ENCODE data around the gene CARD8.
"Not testable (repeated sequence)": the region's sequence is repeated elsewhere in the genome, so short reads cannot be mapped to it uniquely, and the experiment has no call there.

Gene CARD8
- 73.4 to 420 (median 174) reads per million in 9 experiments for total RNA-seq

- Mint-ChIP-seq H3K4me3 (peak within 1 kb of the TSS; percentile 85 to 98), H3K36me3 (ENCODE audit: insufficient read depth) (peaks cover 6% of the 10 kb centered on the region), H3K9me3 (no peaks in the 10 kb centered on the region), H3K27me3 (no peaks in the 10 kb centered on the region), H3K4me1 (ENCODE audit: low read depth in 2 of 2) (peaks cover 38 to 63% of the 10 kb centered on the region in 2 donors), H3K27ac (peak within 1 kb of the TSS; percentile 76 to 98)
- peak; percentile 66 to 83 (median 66) for DNase-seq
- peak; percentile 77 for ATAC-seq (replicated peaks)
Measured at GRCh38 chr19:48255376-48256303, at the start of gene CARD8. Gene CARD8 (minus strand): TSS chr19:48255912. CDS start chr19:48241020, 14,892 bp downstream.

GRCh38 chr19:48303866-48304265, 48.2 kb upstream of the CARD8 start:
- DNase-seq (no peak), ATAC-seq (replicated peaks) (no peak)
- no peaks in the 10 kb centered on the region for H3K27me3 Mint-ChIP-seq
- no peak overlapping the region for H3K27ac Mint-ChIP-seq
- no peaks in the 10 kb centered on the region for H3K9me3 Mint-ChIP-seq
- H3K36me3 Mint-ChIP-seq (ENCODE audit: insufficient read depth) = peaks cover 4% of the 10 kb centered on the region
- H3K4me3 Mint-ChIP-seq = no peak overlapping the region
- H3K4me1 Mint-ChIP-seq (ENCODE audit: low read depth in 2 of 2) = no peaks in the 10 kb centered on the region

- H3K27ac Mint-ChIP-seq = no peak overlapping the region
- no peaks in the 10 kb centered on the region for H3K4me1 Mint-ChIP-seq (ENCODE audit: low read depth in 2 of 2)
- H3K4me3 Mint-ChIP-seq = no peak overlapping the region
- H3K27me3 Mint-ChIP-seq = no peaks in the 10 kb centered on the region
- no peaks in the 10 kb centered on the region for H3K9me3 Mint-ChIP-seq
- ATAC-seq (replicated peaks) = no peak
- DNase-seq = no peak
- peaks cover 4% of the 10 kb centered on the region for H3K36me3 Mint-ChIP-seq (ENCODE audit: insufficient read depth)
Measured at GRCh38 chr19:48303367-48303766, 47.7 kb upstream of the CARD8 start.

- H3K9me3 Mint-ChIP-seq = no peaks in the 10 kb centered on the region
- ATAC-seq (replicated peaks) (no peak), DNase-seq (no peak)
- no peak overlapping the region for H3K27ac Mint-ChIP-seq
- peaks cover 4% of the 10 kb centered on the region for H3K36me3 Mint-ChIP-seq (ENCODE audit: insufficient read depth)
- no peaks in the 10 kb centered on the region for H3K27me3 Mint-ChIP-seq
- H3K4me1 Mint-ChIP-seq (ENCODE audit: low read depth in 2 of 2) = no peaks in the 10 kb centered on the region
- no peak overlapping the region for H3K4me3 Mint-ChIP-seq
Measured at GRCh38 chr19:48302600-48302959, 46.9 kb upstream of the CARD8 start.

- no peak overlapping the region for H3K27ac Mint-ChIP-seq
- H3K9me3 Mint-ChIP-seq = no peaks in the 10 kb centered on the region
- no peaks in the 10 kb centered on the region for H3K27me3 Mint-ChIP-seq
- peaks cover 4% of the 10 kb centered on the region for H3K36me3 Mint-ChIP-seq (ENCODE audit: insufficient read depth)
- no peaks in the 10 kb centered on the region for H3K4me1 Mint-ChIP-seq (ENCODE audit: low read depth in 2 of 2)
- DNase-seq (no peak), ATAC-seq (replicated peaks) (no peak)
- H3K4me3 Mint-ChIP-seq = no peak overlapping the region
Measured at GRCh38 chr19:48301886-48302599, 46.3 kb upstream of the CARD8 start.

GRCh38 chr19:48297975-48298374, 42.3 kb upstream of the CARD8 start:
- DNase-seq = no peak
- Mint-ChIP-seq H3K27ac (no peak overlapping the region), H3K4me1 (ENCODE audit: low read depth in 2 of 2) (no peaks in the 10 kb centered on the region), H3K36me3 (ENCODE audit: insufficient read depth) (no peaks in the 10 kb centered on the region), H3K9me3 (no peaks in the 10 kb centered on the region), H3K27me3 (peaks cover 0 to 26% of the 10 kb centered on the region in 2 donors), H3K4me3 (no peak overlapping the region)
- no peak for ATAC-seq (replicated peaks)

GRCh38 chr19:48296963-48297734, 41.4 kb upstream of the CARD8 start:
- DNase-seq (no peak), ATAC-seq (replicated peaks) (no peak)
- Mint-ChIP-seq H3K4me3 (no peak overlapping the region), H3K9me3 (no peaks in the 10 kb centered on the region), H3K27me3 (peaks cover 0 to 30% of the 10 kb centered on the region in 2 donors), H3K27ac (peak overlapping the region in 1 of 2 donors; percentile 2), H3K36me3 (ENCODE audit: insufficient read depth) (no peaks in the 10 kb centered on the region), H3K4me1 (ENCODE audit: low read depth in 2 of 2) (no peaks in the 10 kb centered on the region)

GRCh38 chr19:48295458-48295857, 39.7 kb upstream of the CARD8 start:
- H3K27ac Mint-ChIP-seq = no peak overlapping the region
- ATAC-seq (replicated peaks) (no peak), DNase-seq (no peak)
- no peaks in the 10 kb centered on the region for H3K9me3 Mint-ChIP-seq
- peaks cover 6 to 7% of the 10 kb centered on the region in 2 donors for H3K4me1 Mint-ChIP-seq (ENCODE audit: low read depth in 2 of 2)
- H3K36me3 Mint-ChIP-seq (ENCODE audit: insufficient read depth) = no peaks in the 10 kb centered on the region
- no peak overlapping the region for H3K4me3 Mint-ChIP-seq
- H3K27me3 Mint-ChIP-seq = peaks cover 0 to 30% of the 10 kb centered on the region in 2 donors

- ATAC-seq (replicated peaks) (no peak), DNase-seq (no peak)
- peaks cover 8% of the 10 kb centered on the region for H3K36me3 Mint-ChIP-seq (ENCODE audit: insufficient read depth)
- no peak overlapping the region for H3K27ac Mint-ChIP-seq
- no peak overlapping the region for H3K4me3 Mint-ChIP-seq
- H3K4me1 Mint-ChIP-seq (ENCODE audit: low read depth in 2 of 2) = peaks cover 6 to 7% of the 10 kb centered on the region in 2 donors
- peaks cover 0 to 30% of the 10 kb centered on the region in 2 donors for H3K27me3 Mint-ChIP-seq
- no peaks in the 10 kb centered on the region for H3K9me3 Mint-ChIP-seq
Measured at GRCh38 chr19:48292798-48293197, 37.1 kb upstream of the CARD8 start.

GRCh38 chr19:48291489-48291815, 35.7 kb upstream of the CARD8 start:
- ATAC-seq (replicated peaks); H3K4me1 Mint-ChIP-seq (ENCODE audit: low read depth in 2 of 2); H3K27ac Mint-ChIP-seq; H3K9me3 Mint-ChIP-seq; H3K36me3 Mint-ChIP-seq (ENCODE audit: insufficient read depth); DNase-seq: not testable (repeated sequence)
- H3K27me3 Mint-ChIP-seq = peaks cover 5 to 29% of the 10 kb centered on the region in 2 donors
- H3K4me3 Mint-ChIP-seq = peak overlapping the region; percentile 72 to 79

- Mint-ChIP-seq H3K4me1 (ENCODE audit: low read depth in 2 of 2) (peaks cover 6 to 7% of the 10 kb centered on the region in 2 donors), H3K36me3 (ENCODE audit: insufficient read depth) (peaks cover 10% of the 10 kb centered on the region), H3K4me3 (peak overlapping the region; percentile 72 to 79), H3K27ac (no peak overlapping the region), H3K27me3 (peaks cover 10 to 29% of the 10 kb centered on the region in 2 donors), H3K9me3 (no peaks in the 10 kb centered on the region)
- DNase-seq (peak; percentile 46 to 63 (median 58)), ATAC-seq (replicated peaks) (peak; percentile 58)
Measured at GRCh38 chr19:48290771-48291488, 35.2 kb upstream of the CARD8 start.

GRCh38 chr19:48290401-48290770, 34.7 kb upstream of the CARD8 start:
- H3K27ac Mint-ChIP-seq = no peak overlapping the region
- H3K4me1 Mint-ChIP-seq (ENCODE audit: low read depth in 2 of 2) = peaks cover 6 to 7% of the 10 kb centered on the region in 2 donors
- ATAC-seq (replicated peaks) = no peak
- H3K9me3 Mint-ChIP-seq = no peaks in the 10 kb centered on the region
- no peak for DNase-seq
- peak overlapping the region; percentile 36 to 72 for H3K4me3 Mint-ChIP-seq
- H3K36me3 Mint-ChIP-seq (ENCODE audit: insufficient read depth) = peaks cover 11% of the 10 kb centered on the region
- H3K27me3 Mint-ChIP-seq = peaks cover 15 to 29% of the 10 kb centered on the region in 2 donors

- Mint-ChIP-seq H3K27me3 (peaks cover 22 to 24% of the 10 kb centered on the region in 2 donors), H3K9me3 (no peaks in the 10 kb centered on the region), H3K36me3 (ENCODE audit: insufficient read depth) (peaks cover 11% of the 10 kb centered on the region), H3K4me3 (no peak overlapping the region), H3K27ac (no peak overlapping the region), H3K4me1 (ENCODE audit: low read depth in 2 of 2) (peaks cover 6 to 7% of the 10 kb centered on the region in 2 donors)
- DNase-seq (no peak), ATAC-seq (replicated peaks) (no peak)
Measured at GRCh38 chr19:48287748-48288147, 32.0 kb upstream of the CARD8 start.
